ENCODE data around the gene DYNLT1. TPM values are rescaled to one million over a fixed set of nuclear protein-coding genes. Genes with fewer than 3 reads are reported as not detected.

Gene DYNLT1
- total and polyA plus RNA-seq, 2 of the 13 experiments (the other 11 are each of a cell fraction or from before 2014, with no cell fraction given): 108 to 171 TPM

GRCh38 chr6:158645064-158646022 lies 800 bp upstream of the DYNLT1 start (continued):
- TF ChIP-seq, protein P1, sequence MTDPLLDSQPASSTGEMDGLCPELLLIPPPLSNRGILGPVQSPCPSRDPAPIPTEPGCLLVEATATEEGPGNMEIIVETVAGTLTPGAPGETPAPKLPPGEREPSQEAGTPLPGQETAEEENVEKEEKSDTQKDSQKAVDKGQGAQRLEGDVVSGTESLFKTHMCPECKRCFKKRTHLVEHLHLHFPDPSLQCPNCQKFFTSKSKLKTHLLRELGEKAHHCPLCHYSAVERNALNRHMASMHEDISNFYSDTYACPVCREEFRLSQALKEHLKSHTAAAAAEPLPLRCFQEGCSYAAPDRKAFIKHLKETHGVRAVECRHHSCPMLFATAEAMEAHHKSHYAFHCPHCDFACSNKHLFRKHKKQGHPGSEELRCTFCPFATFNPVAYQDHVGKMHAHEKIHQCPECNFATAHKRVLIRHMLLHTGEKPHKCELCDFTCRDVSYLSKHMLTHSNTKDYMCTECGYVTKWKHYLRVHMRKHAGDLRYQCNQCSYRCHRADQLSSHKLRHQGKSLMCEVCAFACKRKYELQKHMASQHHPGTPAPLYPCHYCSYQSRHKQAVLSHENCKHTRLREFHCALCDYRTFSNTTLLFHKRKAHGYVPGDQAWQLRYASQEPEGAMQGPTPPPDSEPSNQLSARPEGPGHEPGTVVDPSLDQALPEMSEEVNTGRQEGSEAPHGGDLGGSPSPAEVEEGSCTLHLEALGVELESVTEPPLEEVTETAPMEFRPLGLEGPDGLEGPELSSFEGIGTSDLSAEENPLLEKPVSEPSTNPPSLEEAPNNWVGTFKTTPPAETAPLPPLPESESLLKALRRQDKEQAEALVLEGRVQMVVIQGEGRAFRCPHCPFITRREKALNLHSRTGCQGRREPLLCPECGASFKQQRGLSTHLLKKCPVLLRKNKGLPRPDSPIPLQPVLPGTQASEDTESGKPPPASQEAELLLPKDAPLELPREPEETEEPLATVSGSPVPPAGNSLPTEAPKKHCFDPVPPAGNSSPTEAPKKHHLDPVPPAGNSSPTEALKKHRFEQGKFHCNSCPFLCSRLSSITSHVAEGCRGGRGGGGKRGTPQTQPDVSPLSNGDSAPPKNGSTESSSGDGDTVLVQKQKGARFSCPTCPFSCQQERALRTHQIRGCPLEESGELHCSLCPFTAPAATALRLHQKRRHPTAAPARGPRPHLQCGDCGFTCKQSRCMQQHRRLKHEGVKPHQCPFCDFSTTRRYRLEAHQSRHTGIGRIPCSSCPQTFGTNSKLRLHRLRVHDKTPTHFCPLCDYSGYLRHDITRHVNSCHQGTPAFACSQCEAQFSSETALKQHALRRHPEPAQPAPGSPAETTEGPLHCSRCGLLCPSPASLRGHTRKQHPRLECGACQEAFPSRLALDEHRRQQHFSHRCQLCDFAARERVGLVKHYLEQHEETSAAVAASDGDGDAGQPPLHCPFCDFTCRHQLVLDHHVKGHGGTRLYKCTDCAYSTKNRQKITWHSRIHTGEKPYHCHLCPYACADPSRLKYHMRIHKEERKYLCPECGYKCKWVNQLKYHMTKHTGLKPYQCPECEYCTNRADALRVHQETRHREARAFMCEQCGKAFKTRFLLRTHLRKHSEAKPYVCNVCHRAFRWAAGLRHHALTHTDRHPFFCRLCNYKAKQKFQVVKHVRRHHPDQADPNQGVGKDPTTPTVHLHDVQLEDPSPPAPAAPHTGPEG (CRISPR knock-in tag; IDR thresholded peaks at IDR 0.05): no peak; the same call in 1 of the 2 replicates
- no peak for TF ChIP-seq PLRG1 (conservative IDR thresholded peaks at IDR 0.05)
- TF ChIP-seq SNAPC5 (CRISPR knock-in tag; IDR thresholded peaks at IDR 0.05; ENCODE audit: borderline replicate concordance): no peak
- TF ChIP-seq, protein P2, sequence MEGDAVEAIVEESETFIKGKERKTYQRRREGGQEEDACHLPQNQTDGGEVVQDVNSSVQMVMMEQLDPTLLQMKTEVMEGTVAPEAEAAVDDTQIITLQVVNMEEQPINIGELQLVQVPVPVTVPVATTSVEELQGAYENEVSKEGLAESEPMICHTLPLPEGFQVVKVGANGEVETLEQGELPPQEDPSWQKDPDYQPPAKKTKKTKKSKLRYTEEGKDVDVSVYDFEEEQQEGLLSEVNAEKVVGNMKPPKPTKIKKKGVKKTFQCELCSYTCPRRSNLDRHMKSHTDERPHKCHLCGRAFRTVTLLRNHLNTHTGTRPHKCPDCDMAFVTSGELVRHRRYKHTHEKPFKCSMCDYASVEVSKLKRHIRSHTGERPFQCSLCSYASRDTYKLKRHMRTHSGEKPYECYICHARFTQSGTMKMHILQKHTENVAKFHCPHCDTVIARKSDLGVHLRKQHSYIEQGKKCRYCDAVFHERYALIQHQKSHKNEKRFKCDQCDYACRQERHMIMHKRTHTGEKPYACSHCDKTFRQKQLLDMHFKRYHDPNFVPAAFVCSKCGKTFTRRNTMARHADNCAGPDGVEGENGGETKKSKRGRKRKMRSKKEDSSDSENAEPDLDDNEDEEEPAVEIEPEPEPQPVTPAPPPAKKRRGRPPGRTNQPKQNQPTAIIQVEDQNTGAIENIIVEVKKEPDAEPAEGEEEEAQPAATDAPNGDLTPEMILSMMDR (CRISPR knock-in tag; IDR thresholded peaks at IDR 0.05): peak; percentile 4; the same call in 1 of the 2 replicates
- TF ChIP-seq GATAD2A (CRISPR knock-in tag; IDR thresholded peaks at IDR 0.05): no peak
- TF ChIP-seq, protein P3, sequence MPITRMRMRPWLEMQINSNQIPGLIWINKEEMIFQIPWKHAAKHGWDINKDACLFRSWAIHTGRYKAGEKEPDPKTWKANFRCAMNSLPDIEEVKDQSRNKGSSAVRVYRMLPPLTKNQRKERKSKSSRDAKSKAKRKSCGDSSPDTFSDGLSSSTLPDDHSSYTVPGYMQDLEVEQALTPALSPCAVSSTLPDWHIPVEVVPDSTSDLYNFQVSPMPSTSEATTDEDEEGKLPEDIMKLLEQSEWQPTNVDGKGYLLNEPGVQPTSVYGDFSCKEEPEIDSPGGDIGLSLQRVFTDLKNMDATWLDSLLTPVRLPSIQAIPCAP (CRISPR knock-in tag; IDR thresholded peaks at IDR 0.05; ENCODE audit: low read depth): no peak
- TF ChIP-seq ZNF557 (CRISPR knock-in tag; IDR thresholded peaks at IDR 0.05): no peak
- no peak for TF ChIP-seq RXRA (CRISPR knock-in tag; IDR thresholded peaks at IDR 0.05)
- no peak for TF ChIP-seq AFF4 (CRISPR knock-in tag; IDR thresholded peaks at IDR 0.05)
- TF ChIP-seq ZSCAN21 (CRISPR knock-in tag; IDR thresholded peaks at IDR 0.05; ENCODE audit: borderline replicate concordance): no peak
- TF ChIP-seq THAP7 (CRISPR knock-in tag; IDR thresholded peaks at IDR 0.05): 0 out of 2 replicates have a peak, but pooled peaks have one; percentile 4
- no peak for TF ChIP-seq ZMYM2 (CRISPR knock-in tag; IDR thresholded peaks at IDR 0.05)
- no peak for TF ChIP-seq BCL3 (CRISPR knock-in tag; IDR thresholded peaks at IDR 0.05)
